Right kidney (tissue), 1 donor: ENCODE results near the gene TAF1C.

Experiments
- DNase-seq: peaks from one replicate; pipeline ENCODE4 v3.0.0-alpha.2; 2016

TAF1C gene

DNA sequence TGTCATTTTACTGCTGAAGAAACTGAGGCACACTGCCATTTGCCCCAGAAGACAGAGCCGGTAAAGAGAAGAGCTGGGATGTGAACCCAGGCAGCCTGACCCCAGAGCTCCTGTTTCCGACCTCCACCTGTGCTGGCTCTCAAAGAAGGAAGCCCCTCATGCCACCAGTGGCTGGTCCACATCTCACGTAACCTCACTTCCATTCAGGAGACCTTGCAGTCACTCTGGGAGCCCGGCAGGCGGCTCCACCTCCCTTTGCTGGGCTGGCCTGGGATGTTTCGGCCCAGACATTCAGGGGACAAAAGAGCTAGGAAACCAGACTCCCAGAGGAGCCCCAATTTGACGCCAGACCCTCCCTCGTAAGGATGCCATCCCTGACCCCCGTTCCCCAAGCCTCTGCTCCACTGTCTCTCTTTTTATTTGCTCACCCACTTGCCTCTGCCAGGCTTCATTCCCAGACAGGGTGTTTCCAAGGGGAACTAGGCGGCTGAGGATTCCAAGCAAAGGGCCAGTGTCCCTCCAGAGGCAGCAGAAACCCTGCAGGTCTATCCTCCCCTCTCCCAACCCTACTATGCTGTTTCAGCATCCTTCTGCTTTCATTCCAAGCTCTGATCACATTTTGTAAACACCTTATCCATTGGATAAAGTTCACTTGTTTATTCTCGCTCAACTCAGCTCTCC, 2.8 kb downstream of the TAF1C start:
- DNase-seq: no peak

- DNase-seq: no peak
These were observed 3.3 kb downstream of the TAF1C start for GRCh38 chr16:84183572-84183875.

DNA sequence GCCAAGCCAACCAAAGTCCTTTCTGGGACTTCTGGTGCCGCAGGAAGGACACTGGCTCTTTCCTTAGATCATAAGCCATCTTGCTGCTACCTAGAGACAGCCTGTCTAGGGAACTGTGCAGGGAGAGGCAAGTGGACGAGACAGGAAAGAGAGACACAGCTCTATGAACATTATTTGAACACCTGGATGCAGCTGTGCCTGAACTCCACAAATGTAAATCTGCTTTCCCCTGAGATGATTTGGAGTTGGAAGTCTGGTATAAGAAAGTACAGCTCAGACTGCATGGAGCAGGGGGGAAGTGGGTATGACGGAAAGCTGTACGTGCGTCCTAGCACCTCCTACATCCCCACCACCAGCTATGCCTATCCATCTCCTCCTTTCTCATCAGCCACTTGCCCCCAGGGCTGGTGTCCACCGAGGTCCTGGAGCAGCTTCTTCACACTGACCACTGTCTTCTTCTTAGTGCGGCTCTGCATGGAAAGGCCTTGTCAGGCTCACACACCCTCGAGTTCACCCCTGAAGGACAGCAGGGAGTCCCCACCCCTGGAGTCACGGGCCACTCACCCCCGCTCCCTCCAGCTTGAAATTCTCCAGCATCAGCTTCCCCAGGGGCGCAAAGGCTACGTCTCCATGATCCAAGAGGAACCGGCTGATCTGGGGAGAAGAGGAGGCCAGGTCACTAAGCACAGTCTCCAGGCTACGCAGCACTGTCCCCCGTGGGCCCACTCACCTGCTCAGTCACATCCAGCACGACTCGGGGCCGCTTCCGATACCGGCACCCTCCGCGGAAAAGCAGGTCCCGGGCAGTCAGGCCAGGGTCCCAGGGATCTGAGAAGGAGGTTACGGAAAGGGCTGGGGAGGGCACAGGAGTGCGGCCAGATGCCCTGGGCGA, 3.9 kb downstream of the TAF1C start:
- no peak for DNase-seq

GRCh38 chr16:84182104-84182503, 4.8 kb downstream of the TAF1C start:
- DNase-seq: no peak

DNA sequence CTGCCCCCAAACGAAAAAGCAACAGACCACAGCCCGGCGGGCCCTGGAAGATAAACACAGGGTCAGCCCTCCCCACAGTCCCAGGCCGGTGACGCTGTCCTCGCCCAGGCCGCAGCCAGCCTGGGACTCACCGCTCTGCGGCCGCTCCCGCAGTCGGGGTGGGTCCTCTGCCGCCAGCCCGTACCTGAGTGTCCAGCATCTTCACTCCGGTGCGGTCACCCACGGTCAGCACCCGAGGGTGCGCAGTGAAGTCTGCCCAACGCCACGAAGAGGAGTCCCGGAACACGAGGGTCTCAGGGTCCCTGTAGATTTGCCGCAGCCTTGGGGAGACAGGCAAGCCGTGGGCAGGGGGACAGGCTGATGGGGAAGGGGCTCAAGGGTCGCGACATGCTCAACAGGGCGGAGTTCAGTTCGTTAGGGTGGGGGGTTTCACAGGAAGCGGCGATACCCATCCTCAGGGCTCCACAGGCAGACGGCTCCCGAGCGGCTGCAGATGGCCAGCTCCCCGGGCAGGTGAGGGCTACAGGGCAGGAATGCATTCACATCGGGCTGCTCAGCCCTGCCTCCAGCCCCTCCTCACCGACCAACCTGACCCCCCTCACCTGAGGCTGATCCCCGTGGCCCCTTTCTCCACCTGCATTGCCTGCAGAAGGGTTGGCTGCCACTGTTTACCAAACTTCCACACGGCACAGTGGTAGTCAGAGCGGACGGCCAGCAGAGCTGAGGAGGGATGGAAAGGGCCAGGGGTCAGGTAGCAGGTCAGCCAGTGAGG, 5.5 kb downstream of the TAF1C start:
- DNase-seq: no peak

- no peak for DNase-seq
These were observed 6.2 kb downstream of the TAF1C start for GRCh38 chr16:84180519-84181140.

- no peak for DNase-seq
These were observed 7.1 kb downstream of the TAF1C start for GRCh38 chr16:84179612-84180320.

GRCh38 chr16:84178892-84179611, 7.8 kb downstream of the TAF1C start:
- DNase-seq: no peak

DNA sequence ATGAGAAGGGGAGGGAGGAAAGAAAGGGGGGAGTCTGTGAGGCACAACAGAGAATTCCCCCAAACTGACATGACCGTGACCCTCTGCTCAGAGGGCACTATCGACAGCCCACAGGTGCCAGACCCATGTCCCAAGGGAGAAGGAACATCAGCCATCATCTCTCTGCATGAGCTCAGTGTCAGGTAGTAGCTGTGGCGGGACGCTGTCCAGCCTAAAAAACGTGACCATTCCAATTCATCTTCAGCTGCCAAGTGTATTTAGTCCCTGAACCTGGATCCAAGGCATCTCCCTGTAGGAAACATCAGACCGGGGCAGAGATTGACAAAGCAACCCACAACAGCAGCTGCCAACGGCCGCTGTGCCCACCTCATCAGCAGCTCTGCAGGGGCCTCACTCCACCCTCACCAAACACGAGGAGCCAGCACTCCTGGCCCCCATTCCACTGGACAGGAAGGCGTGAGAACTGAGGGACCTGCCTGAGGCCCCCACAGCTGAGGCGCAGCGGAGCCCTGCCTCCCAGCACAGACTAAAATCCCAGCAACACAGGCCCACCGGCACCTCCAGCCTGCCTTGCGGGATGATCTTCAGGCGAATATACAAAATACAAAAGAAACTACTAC, 8.6 kb downstream of the TAF1C start:
- no peak for DNase-seq

GRCh38 chr16:84177741-84178073, 9.2 kb downstream of the TAF1C start:
- DNase-seq: no peak

DNA sequence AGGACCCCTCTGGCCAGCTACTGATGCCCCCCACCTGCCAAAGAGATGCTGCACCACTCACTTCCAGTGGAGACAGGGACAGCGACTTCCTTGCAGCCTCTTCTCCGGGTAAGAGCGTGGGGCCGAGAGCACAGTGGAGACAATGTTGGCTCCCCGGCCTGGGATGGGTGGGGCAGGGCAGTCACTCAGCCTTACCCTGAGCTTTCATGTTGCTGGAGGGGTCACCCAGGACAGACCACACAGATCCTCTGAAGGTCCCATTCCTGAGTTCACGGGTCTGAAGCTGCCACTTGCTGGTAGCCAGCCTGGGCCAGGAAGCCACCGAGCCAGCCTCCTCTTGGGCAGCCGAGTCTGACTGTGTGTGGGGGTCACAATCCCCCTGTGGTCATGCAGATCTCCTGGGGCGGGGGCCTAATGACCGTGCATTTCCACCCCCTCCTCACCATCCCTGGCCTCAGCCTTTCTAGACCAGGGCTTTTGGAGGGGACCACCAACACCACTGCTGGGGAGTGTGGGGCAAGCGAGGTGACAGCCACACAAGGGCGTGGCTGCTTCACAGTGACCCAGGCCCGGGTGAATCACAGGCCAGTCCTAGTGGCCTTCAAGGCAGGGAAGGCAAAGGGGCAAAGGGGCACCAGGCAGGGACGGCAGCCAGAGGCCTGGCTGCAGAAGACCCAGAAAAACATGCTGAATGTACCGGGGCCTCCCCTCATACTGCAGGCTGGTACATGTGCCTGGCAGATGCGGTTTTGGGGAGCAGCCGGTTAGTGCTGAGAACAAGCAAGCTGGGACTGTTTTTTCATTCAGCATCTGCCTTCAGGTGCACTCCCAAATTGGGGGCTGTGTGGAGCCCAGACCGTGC, 10.4 kb downstream of the TAF1C start:
- peak; percentile 33 for DNase-seq

GRCh38 chr16:84175350-84176081, 11.3 kb downstream of the TAF1C start:
- peak; percentile 38 for DNase-seq

DNA sequence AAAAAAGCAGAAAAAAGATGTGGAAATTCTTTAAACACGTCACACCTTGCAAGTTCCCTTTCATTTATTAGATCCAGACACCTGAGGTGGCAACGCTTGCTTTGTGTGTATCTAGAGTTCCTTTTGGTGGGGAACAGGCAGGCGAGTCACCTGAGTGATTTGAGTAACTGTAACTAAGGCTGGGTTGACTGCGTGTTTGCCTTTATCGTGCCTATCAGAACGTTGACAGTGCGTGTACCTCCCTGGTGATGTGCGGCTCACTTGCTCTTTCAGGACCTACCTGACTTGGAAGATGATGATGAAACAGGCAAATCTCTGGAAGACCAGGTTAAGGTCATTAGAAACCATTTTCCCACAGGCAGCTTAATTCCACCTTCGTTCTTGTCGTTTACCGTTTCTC, 12.5 kb downstream of the TAF1C start:
- DNase-seq: no peak

DNA sequence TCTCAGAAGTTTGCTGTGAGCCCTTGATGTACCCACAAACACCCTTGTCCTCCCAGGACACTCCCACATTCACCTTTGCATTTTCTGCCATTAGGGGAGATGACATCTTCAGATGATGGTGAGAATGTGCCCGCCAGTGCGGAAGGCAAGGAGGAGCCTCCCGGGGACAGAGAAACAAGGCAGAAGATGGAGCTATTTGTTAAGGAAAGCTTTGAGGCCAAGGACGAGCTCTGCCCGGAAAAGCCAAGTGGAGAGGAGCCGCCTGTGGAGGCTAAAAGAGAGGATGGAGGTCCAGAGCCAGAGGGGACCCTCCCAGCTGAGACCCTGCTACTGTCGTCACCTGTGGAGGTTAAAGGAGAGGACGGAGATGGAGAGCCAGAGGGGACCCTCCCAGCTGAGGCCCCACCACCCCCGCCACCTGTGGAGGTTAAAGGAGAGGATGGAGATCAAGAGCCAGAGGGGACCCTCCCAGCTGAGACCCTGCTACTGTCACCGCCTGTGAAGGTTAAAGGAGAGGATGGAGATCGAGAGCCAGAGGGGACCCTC, 17.0 kb downstream of the TAF1C start:
- no peak for DNase-seq

DNA sequence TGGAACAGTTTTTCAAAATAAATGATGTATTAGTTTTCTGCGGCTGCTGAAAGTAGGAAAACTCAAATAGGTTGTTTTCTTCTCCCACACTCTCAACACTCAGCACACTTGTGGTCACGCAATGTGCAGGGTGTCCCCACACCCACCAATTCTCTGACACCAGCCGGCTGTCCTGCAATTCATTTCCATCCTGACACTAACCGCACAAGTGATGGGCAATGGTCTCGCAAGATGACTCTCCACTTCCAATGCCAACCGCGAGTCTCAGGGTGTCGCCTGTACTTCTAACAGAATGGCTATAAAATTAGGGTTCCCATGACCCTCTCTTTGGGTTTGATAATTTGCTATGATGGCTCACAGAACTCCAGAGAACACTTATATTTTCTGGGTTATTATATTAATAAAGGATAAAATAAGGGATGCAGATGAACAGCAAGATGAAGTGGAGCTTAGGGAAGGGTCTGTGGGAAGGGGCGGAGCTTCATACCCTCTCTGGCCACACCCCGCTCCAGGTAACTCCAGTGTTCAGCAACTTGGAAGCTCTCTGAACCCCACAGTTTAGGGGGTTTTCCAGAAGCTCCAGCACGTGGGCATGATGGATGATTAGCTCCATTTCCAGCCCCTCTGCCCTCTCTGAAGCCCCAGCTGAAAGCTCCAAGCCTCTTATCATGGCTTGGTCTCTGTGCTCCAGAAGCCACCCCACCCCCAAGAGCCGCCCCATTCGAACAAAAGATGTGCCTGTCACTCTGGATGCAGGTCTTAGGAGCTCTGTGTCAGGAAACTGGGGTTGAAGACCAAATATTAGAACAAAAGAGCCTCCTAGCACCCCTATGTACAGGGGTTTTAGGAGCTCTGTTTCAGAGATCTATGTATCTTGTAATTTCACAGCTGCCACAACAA, 19.8 kb downstream of the TAF1C start:
- DNase-seq: no peak

GRCh38 chr16:84165746-84166145, 21.1 kb downstream of the TAF1C start:
- DNase-seq: no peak

DNA sequence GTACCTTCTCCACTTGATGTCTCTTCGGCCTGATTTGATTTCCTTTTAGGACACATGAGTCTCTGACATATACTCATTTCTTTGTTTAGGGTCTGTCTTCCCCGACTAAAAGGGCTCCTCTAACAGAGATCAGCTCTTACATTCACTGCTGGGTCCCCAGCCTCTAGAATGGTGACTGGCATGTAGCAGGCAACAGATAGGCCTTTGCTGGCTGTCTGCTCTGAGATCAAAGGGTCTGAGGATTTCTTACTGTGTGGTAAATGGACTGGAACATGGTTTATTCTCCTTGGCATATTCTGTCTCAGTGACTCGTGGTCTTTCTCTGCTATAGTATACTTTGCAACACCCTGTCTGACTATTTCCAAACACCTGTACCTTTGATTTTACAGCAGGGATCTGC, 25.1 kb downstream of the TAF1C start:
- no peak for DNase-seq

GRCh38 chr16:84161037-84161436, 25.8 kb downstream of the TAF1C start:
- DNase-seq: no peak
